ENCODE results near the gene FHIP1A.

Gene FHIP1A

DNA sequence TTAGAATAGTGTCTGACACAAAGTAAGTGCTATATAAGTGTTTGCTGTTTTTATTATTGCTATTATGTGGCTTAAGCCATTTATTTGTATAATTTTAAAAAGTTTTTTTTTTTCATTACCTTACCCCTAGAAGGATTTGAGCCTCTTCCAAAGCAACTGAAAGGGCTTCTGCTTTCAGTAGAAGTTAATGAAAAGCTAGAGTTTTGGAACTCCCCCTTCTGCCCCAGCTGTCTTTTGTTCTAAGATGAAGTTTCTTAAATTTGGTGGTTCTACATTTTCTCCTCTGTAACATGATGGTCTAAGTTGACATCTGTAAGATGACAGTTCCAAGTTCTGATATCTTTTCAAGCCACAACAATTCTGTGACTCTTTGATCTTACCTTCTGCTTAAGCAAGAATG is 30.3 kb downstream of the FHIP1A start:
- Histone ChIP-seq H4K20me1 (no peaks in the 10 kb centered on the region), H3K27ac (no peak overlapping the region), H3K9ac (no peak overlapping the region), H3K4me2 (no peak overlapping the region), H3K27me3 (no peaks in the 10 kb centered on the region), H3K9me3 (replicated peaks in 1 of 11) (no peaks in the 10 kb centered on the region), H3K4me3 (no peak overlapping the region), H3K36me3 (no peaks in the 10 kb centered on the region), H3K4me1 (no peaks in the 10 kb centered on the region)
- no peak for TF ChIP-seq Cebpa-rat (IDR thresholded peaks at IDR 0.05)

DNA sequence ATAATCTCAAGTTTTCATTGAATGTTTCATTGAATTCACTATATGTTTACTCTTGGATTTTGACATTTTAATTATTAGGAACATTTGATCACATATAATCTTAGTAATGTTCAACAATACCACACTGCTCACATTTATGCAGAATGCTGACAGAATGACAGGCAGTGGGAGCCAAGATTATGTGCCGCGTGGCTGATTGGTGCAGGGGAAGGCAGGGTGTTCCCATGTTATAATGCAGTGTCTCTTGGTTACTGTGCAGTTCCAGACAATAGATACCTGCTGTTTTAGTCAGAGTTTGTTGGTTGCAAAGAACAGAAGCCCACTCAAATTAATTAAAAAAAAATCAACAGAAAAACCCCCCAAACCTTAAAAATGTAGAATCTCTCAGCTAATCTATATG is 33.0 kb downstream of the FHIP1A start:
- Histone ChIP-seq H3K4me2 (no peak overlapping the region), H3K4me3 (no peak overlapping the region), H3K27ac (no peak overlapping the region), H3K36me3 (no peaks in the 10 kb centered on the region), H3K9me3 (replicated peaks in 1 of 11) (no peaks in the 10 kb centered on the region), H3K9ac (no peak overlapping the region), H3K4me1 (no peaks in the 10 kb centered on the region), H4K20me1 (no peaks in the 10 kb centered on the region), H3K27me3 (no peaks in the 10 kb centered on the region)
- no peak for TF ChIP-seq Cebpa-rat (IDR thresholded peaks at IDR 0.05)

DNA sequence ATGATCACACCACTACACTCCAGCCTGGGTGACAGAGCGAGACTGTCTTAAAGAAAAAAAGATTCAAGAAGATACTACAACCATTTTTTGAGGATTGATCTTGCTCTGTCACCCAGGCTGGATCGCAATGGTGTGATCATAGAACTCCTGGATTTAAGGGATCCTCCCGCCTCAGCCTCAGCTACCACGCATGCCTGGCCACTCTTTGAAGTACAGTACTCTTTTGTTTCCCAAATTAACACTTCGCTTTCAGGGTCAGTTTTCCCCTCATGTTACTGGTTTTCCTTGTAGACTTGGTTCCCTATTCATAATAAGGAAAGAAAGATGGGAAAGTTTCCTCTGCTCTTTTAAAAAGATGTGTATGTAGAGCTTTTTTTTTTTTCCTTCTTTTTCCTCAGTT is 34.3 kb downstream of the FHIP1A start:
- no peak overlapping the region for H3K27ac ChIP-seq
- no peak overlapping the region for H3K9ac ChIP-seq
- no peaks in the 10 kb centered on the region for H3K27me3 ChIP-seq
- TF ChIP-seq Cebpa-rat (IDR thresholded peaks at IDR 0.05) = no peak
- H3K36me3 ChIP-seq = no peaks in the 10 kb centered on the region
- H3K4me3 ChIP-seq = no peak overlapping the region
- H3K9me3 ChIP-seq (replicated peaks in 1 of 11) = no peaks in the 10 kb centered on the region
- H3K4me1 ChIP-seq = no peaks in the 10 kb centered on the region
- no peak overlapping the region for H3K4me2 ChIP-seq
- no peaks in the 10 kb centered on the region for H4K20me1 ChIP-seq

DNA sequence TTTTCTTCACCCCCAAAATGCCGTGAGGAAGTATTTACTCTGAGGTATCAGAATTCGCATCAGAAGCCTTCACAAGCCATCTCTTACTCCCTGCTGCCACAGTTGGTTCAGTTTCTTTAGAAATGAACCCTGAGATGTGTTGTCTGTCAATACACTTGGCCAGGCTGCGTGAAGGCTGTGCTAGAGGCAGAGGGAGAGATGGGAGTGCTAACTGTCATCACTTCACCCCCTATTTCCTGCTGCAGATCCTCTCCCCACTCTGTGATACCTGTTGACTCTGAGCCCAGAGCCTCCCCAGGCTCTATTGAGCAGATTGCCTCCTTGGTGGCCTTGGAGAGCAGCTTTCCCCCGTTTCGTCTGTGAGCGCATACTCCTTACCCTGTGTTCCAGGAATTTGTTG is 34.8 kb downstream of the FHIP1A start:
- no peaks in the 10 kb centered on the region for H3K27me3 ChIP-seq
- H3K4me2 ChIP-seq = no peak overlapping the region
- TF ChIP-seq Cebpa-rat (IDR thresholded peaks at IDR 0.05) = no peak
- no peaks in the 10 kb centered on the region for H3K9me3 ChIP-seq (replicated peaks in 1 of 11)
- H4K20me1 ChIP-seq = no peaks in the 10 kb centered on the region
- H3K4me1 ChIP-seq = no peaks in the 10 kb centered on the region
- no peak overlapping the region for H3K4me3 ChIP-seq
- H3K9ac ChIP-seq = no peak overlapping the region
- no peaks in the 10 kb centered on the region for H3K36me3 ChIP-seq
- no peak overlapping the region for H3K27ac ChIP-seq

DNA sequence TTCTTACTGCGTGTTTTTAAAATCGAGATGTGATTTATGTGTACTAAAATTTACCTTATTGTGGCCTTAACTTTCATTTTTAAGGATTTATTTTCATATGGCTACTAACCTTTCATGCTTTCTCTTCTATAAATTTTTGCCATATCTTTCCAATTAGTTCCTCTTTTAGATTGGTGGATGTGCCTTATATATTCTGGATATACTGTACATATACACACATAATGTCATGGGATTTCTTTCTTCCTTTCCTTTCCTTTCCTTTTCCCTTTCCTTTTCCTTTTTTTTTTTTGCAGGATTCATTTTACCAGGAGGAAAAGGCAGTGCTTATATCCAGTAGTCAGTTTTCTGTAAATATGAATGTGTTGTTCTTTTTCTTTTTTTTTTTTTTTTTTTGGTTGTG is 37.2 kb downstream of the FHIP1A start:
- Histone ChIP-seq H3K4me1 (no peaks in the 10 kb centered on the region), H3K9ac (no peak overlapping the region), H3K4me3 (no peak overlapping the region), H3K27me3 (no peaks in the 10 kb centered on the region), H3K9me3 (replicated peaks in 1 of 11) (no peaks in the 10 kb centered on the region), H3K36me3 (no peaks in the 10 kb centered on the region), H3K4me2 (no peak overlapping the region), H3K27ac (no peak overlapping the region), H4K20me1 (no peaks in the 10 kb centered on the region)
- no peak for TF ChIP-seq Cebpa-rat (IDR thresholded peaks at IDR 0.05)

DNA sequence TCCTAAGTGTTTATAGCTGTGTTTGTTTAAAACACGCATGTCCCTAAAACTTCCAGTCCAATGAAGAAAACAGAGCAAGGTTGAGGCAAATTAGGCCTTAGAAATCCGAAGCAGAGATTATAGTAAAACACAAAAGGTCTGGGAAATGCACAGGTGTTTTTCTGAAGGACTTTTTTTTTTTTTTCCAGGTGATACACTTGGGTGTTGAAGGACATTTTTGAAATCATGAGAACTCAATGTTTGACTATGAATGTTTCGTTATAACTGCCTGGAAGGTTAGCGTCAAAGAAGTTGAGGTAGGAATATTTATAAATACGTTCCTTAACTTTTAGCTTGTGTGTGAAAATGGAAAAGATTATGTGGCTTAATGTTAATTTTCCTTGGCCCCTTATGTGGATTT is 45.5 kb downstream of the FHIP1A start:
- H4K20me1 ChIP-seq = no peaks in the 10 kb centered on the region
- H3K27me3 ChIP-seq = no peaks in the 10 kb centered on the region
- TF ChIP-seq Cebpa-rat (IDR thresholded peaks at IDR 0.05) = no peak
- H3K36me3 ChIP-seq = no peaks in the 10 kb centered on the region
- no peak overlapping the region for H3K4me3 ChIP-seq
- H3K9me3 ChIP-seq (replicated peaks in 1 of 11) = no peaks in the 10 kb centered on the region
- H3K4me2 ChIP-seq = no peak overlapping the region
- no peak overlapping the region for H3K9ac ChIP-seq
- H3K4me1 ChIP-seq = no peaks in the 10 kb centered on the region
- no peak overlapping the region for H3K27ac ChIP-seq

DNA sequence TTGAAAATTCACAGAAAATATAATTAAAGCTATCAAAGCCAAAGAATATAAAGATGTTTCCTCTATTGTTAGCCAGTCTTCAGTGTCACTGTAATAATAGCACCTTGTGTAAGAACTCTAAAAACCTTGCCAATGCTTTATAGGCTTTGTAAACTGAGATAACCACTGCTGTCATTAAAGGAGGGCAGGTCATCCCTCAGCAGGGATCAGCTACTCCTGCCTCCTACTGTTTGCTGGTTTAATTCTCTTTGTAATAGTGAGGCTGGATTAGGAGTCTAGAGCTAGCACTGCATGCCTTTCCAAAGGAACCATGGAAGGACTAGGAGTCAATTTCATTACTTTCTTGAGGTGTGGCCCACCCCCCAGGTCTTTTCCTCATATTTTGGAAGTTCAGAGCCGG is 46.2 kb downstream of the FHIP1A start:
- H3K27me3 ChIP-seq = no peaks in the 10 kb centered on the region
- H3K9ac ChIP-seq = no peak overlapping the region
- H3K4me2 ChIP-seq = no peak overlapping the region
- no peak overlapping the region for H3K4me3 ChIP-seq
- no peaks in the 10 kb centered on the region for H3K9me3 ChIP-seq (replicated peaks in 1 of 11)
- H3K4me1 ChIP-seq = no peaks in the 10 kb centered on the region
- no peak for TF ChIP-seq Cebpa-rat (IDR thresholded peaks at IDR 0.05)
- no peaks in the 10 kb centered on the region for H4K20me1 ChIP-seq
- H3K27ac ChIP-seq = no peak overlapping the region
- H3K36me3 ChIP-seq = no peaks in the 10 kb centered on the region

DNA sequence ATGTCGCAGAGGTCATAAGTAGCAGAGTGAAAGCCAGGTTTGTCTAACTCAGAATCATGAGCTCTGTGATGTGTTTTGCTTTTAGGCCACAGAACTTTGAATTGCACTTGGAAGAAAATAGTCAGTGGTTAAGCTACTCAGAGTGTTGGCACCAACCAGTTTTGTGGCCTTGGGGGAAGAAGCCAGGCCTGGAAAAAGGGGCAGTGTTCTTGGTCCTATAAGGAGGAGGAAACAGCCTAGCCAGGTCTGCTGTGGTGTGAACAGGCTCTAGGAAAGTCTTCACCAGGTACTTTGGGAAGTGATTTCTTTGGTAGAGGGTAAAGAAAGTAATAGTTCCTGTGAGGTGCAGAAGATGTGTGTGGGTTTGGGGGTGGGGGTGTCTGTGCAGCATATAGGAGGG is 49.2 kb downstream of the FHIP1A start:
- TF ChIP-seq Cebpa-rat (IDR thresholded peaks at IDR 0.05) = no peak
- no peaks in the 10 kb centered on the region for H3K36me3 ChIP-seq
- no peaks in the 10 kb centered on the region for H4K20me1 ChIP-seq
- no peaks in the 10 kb centered on the region for H3K9me3 ChIP-seq (replicated peaks in 1 of 11)
- H3K4me3 ChIP-seq = no peak overlapping the region
- no peak overlapping the region for H3K9ac ChIP-seq
- H3K27me3 ChIP-seq = no peaks in the 10 kb centered on the region
- H3K4me1 ChIP-seq = no peaks in the 10 kb centered on the region
- H3K27ac ChIP-seq = no peak overlapping the region
- H3K4me2 ChIP-seq = no peak overlapping the region

Data from BLaER1 treated with 17β-estradiol and CSF1 and Interleukin-3, amounts not matched to agents 10 nM and 100 nM (cell line).